Inflammatory macrophage treated with lipopolysaccharide for 1 hour (primary cell): ENCODE data around the gene SARNP.

Experiments used
- DNase-seq, 2 donors: peaks; one replicate each; pipeline ENCODE4 v3.0.0-alpha.2; 2020 to 2022

SARNP gene

GRCh38 chr12:55739025-55739378 is 78.5 kb downstream of the SARNP start:
- no peak for DNase-seq

- DNase-seq = peak; percentile 72 to 100
Observed at GRCh38 chr12:55738123-55739024, 79.2 kb downstream of the SARNP start.

DNA sequence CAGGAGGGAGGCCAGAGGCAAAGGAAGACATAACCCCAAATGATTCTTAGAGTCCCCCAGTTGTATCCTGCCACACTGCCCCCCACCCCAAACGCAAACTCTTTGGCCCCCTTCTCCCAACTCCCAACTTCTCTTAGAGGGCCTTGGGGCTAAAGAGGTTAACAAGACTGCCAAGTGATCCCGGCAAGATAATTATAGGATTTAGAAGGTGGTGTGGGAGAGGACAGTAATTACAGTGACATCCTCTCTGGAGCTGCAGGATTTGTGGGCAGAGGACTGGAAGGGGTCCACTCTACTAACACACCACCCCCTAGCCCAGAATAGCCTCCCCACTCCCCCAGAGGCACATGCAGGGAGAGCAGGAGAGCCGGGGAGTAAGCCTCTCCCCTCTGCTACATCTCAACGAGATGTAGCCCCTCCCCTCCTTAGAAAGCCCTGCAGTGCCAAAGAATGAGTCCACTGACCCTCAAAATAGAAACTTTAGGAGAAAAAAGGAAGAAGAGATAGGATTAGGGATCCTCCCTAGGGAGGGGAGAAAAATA is 79.9 kb downstream of the SARNP start:
- no peak for DNase-seq

GRCh38 chr12:55736780-55737580 is 80.5 kb downstream of the SARNP start:
- peak; percentile 51 to 84 for DNase-seq

DNA sequence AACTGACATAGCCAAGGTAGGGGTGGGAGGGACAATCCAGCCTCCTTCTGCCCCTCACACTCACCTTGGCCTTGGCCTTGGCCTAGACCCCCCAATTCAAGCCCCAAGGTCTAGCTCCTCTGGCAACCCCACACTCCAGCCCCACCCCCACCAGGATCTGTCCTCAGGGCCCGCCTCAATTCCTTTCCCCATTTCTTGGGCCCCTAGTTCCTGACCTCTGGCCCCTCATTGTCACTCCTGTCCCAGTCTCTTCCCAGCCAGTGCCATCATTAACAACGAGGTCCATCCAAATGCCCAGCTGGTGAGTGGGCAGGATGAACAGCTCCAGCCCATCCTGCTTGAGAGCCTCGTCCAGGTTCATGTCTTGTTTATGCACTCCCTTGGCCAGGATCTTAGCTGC is 81.4 kb downstream of the SARNP start:
- DNase-seq = no peak

- DNase-seq = no peak
Observed at GRCh38 chr12:55734595-55734994, 82.9 kb downstream of the SARNP start.

DNA sequence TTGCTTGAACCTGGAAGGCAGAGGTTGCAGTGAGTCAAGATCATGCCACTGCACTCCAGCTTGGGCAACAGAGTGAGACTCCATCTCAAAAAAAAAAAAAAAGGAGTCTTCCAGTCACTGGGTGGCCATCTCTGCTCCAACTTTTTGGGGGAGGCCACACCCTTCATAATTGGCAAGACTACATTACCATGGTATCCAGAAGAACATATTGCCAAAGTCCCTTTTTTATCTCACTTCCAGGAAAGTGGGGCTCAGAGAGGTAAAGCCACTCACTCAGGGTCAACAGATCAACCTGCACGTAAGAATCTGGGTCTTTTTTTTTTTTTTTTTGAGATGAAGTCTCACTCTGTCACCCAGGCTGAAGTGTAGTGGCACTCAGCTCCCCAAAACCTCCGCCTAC is 83.7 kb downstream of the SARNP start:
- no peak for DNase-seq

DNA sequence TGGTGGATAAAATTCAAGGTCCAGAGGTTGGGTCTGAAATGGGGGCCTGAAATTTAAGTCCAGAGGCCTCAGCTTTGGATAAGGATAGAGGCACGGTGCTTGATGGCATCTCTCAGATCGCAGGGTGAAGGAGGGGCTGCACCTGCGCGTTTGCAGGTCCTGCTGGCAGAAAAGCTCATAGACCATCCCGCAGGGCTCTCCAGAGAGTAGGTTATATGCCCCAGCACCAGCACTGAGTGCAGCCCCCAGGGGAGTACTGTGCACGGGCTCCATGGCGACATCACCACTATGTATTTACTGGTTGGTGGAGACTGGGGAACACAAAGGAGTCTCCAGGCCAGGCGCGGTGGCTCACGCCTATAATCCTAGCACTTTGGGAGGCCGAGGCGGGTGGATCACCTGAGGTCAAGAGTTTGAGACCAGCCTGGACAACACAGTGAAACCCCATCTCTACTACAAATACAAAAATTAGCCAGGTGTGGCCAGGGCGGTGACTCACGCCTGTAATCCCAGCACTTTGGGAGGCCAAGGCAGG is 84.4 kb downstream of the SARNP start:
- no peak for DNase-seq

DNA sequence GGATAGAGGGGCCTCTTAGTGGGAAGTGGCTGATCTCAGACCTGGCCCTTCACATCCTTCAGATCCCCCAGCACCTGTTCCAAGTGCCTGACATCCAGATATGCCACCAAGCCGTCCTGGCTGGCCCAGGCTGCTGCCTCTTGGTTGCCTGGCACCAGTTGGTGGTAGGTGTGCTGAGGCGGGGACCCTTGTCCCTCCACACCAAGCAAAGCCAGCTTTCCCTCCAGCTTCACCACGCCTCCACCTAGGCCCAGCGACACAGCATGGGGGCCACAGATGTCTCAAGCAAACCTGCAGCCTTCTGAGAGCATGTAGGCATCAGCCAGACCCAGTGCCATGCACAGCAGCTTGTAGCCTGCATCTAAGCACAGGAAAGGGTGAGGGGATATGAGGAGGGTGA is 85.2 kb downstream of the SARNP start:
- DNase-seq = no peak

- DNase-seq = peak in 1 of 2 donors; percentile 53
Observed at GRCh38 chr12:55729819-55730818, 87.4 kb downstream of the SARNP start.

- peak; percentile 95 to 96 for DNase-seq
Observed at GRCh38 chr12:55728939-55729818, 88.3 kb downstream of the SARNP start, which contains the start of gene CD63. Gene CD63, minus strand, starts transcription at chr12:55729009. Its CDS starts 668 bp downstream, at chr12:55728341.

GRCh38 chr12:55728186-55728938 is 89.2 kb downstream of the SARNP start:
- peak; percentile 42 to 70 for DNase-seq

- peak; percentile 60 to 78 for DNase-seq
Observed at GRCh38 chr12:55727643-55728185, 89.8 kb downstream of the SARNP start.

DNA sequence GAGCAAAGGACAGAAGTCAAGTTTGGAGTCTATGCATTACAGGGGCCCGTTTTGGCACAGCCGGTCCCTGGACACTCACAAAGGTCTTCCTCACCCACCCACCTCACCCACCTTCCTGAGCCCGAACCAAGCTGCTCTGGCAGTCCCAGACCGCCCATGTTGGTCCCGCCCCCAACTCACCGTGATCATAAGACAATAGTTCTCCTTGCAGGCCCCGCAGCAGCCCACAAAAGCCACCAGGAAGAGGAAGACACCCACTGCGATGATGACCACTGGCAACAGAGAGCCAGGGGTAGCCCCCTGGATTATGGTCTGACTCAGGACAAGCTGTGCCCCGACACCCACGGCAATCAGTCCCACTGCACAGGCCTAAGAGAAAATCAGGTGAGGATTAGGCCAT is 90.6 kb downstream of the SARNP start:
- DNase-seq = peak; percentile 58 to 92

DNA sequence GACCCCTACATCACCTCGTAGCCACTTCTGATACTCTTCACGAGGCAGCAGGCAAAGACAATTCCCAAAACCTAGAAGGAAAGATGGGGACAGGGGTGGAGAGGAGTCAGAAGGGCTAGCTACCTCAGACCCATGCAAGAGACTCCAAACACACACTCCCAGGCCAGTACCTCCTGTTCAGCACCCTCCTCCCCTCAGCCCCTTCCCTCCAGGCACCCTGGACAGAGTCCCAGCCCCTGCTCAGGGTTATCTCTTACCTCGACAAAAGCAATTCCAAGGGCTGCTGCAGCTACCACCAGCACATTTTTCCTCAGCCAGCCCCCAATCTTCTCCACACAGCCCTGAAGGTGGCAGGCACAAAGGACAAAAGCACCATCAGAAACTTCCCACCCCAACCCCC is 92.0 kb downstream of the SARNP start:
- DNase-seq = no peak

GRCh38 chr12:55724940-55725309 is 92.6 kb downstream of the SARNP start:
- DNase-seq = no peak

GRCh38 chr12:55724226-55724939 is 93.1 kb downstream of the SARNP start:
- DNase-seq = peak; percentile 49 to 76

DNA sequence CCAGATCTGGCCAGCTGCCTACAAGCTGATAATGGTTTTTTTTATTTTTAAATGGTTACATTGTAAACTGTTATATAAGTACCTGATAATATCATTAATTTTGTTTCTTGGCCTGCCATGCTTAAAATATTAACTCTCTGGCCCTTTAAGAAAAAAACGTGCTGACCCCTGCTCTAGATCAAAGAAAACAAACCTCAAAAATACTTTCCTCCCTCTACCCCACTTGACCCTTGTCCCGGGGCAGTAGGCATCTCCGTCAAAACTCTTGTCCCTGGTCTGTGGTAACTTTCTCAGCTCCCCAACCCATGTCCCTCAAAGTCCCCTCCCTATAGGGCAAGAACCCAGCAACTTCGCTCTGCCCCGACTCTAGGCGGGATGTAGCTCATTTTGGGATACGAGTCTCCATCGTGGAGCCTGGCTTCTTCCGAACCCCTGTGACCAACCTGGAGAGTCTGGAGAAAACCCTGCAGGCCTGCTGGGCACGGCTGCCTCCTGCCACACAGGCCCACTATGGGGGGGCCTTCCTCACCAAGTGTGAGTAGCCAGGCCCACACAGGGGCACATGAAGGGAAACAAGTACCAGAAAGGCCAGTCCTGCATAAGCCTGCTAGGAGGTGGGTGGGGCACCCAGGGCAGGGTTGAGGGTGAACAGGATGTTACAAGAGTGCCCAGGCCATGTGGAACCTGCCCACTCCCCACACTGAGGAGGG is 93.9 kb downstream of the SARNP start:
- no peak for DNase-seq

DNA sequence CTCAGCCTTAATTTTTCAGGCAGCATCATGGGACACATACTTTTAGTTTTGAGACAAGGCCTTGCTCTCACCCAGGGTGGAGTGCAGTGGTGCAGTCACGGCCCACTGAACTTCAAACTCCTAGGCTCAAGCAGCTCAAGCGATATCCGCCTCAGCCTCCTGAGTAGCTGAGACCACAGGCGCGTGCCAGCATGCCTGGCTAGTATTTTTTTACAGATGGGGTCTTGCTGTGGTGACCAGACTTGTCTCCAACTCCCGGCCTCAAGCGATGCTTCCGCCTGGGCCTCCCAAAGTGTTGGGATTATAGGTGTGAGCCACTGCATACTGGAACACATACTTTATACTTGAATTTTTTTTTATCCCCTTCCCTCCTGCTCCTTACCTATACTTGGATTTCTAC is 94.6 kb downstream of the SARNP start:
- no peak for DNase-seq
